Panc1 (cell line): ENCODE results near the gene PNMA6F. TPM values are rescaled to one million over a fixed set of nuclear protein-coding genes. Genes with fewer than 3 reads are reported as not detected.

Experiments used
- ATAC-seq: fragments of 200-7000 bp; cut with Tn5 transposase; 2 replicates; pipeline ENCODE4 v1.9.1; 2020; ENCODE audit warnings: mild to moderate bottlenecking, moderate library complexity
- BruUV-seq: library from RNA; stranded (reverse); fragments of 400-500 nt; replicated peaks from 2 replicates; lab custom pipeline; 2021; lab: Mats Ljungman, UMichigan
- CTCF ChIA-PET: fragments of 300-600 bp; sonication (Branson Sonifier 250); formaldehyde crosslinking; loops from one replicate; lab custom pipeline; 2022; ENCODE audit warnings: antibody characterized with exemption; lab: Charles Lee
- POLR2A ChIA-PET: fragments of 300-600 bp; sonication (Branson Sonifier 250); formaldehyde crosslinking; loops from one replicate; lab custom pipeline; 2022; ENCODE audit warnings: antibody characterized with exemption; lab: Charles Lee
- DNase-seq: peaks from one replicate; pipeline ENCODE4 v3.0.0-alpha.2; 2010; ENCODE audit warnings: low read depth, low spot score
- H3K27ac ChIP-seq: 2 replicates; pipeline ENCODE4 v1.5.1; 2011; ENCODE audit warnings: mild to moderate bottlenecking, low read length, inconsistent platforms
- H3K27me3 ChIP-seq: fragments of 200-500 bp; sonication (Bioruptor generic); 2 replicates; pipeline ENCODE4 v1.6.0; 2014; ENCODE audit warnings: low read length, inconsistent platforms; ENCODE audit not compliant: control insufficient read depth, insufficient read depth
- H3K36me3 ChIP-seq: fragments of 200-500 bp; sonication (Bioruptor generic); 2 replicates; pipeline ENCODE4 v1.5.1; 2014; ENCODE audit warnings: inconsistent platforms, mild to moderate bottlenecking, low read length, moderate library complexity; ENCODE audit not compliant: control insufficient read depth, insufficient read depth
- H3K4me1 ChIP-seq: 2 replicates; pipeline ENCODE4 v1.5.1; 2011; ENCODE audit warnings: inconsistent platforms, mild to moderate bottlenecking, low read length, moderate library complexity; ENCODE audit not compliant: control insufficient read depth, insufficient read depth
- H3K4me3 ChIP-seq, 2 experiments: 2 replicates each; pipeline ENCODE4 v1.5.1; 2011 to 2012; ENCODE audit warnings: low read depth in 2 of 2, low read length in 2 of 2, mild to moderate bottlenecking in 2 of 2, inconsistent platforms in 1 of 2, moderate library complexity in 1 of 2
- H3K9me3 ChIP-seq: fragments of 200-500 bp; sonication (Bioruptor generic); 2 replicates; pipeline ENCODE4 v1.5.1; 2014; ENCODE audit warnings: low read depth, mild to moderate bottlenecking, inconsistent platforms, low read length, moderate library complexity; ENCODE audit not compliant: control insufficient read depth, insufficient read depth
- POLR2AphosphoS5 ChIP-seq: IDR thresholded peaks from 2 replicates; pipeline ENCODE4 v1.6.1; 2012; ENCODE audit warnings: mild to moderate bottlenecking, low read depth, low read length, moderate library complexity
- SIN3A ChIP-seq: IDR thresholded peaks from 2 replicates; pipeline ENCODE4 v1.6.1; 2012; ENCODE audit warnings: low read depth, mild to moderate bottlenecking, low read length, moderate library complexity, borderline replicate concordance; ENCODE audit not compliant: insufficient read depth
- TCF7L2 ChIP-seq: IDR thresholded peaks from 2 replicates; pipeline ENCODE4 v1.6.1; 2011; ENCODE audit warnings: mild to moderate bottlenecking, low read depth, low read length, inconsistent platforms
- in situ Hi-C: cut with HindIII; loops from 2 replicates; pipeline ENCODE4 v1.10.0; 2016; ENCODE audit warnings: low sequenced_read_pairs, low pct_unique_long_range_greater_than_20kb
- intact Hi-C: fragments of 100-400 bp; cut with micrococcal nuclease; formaldehyde crosslinking; loops from one replicate; pipeline ENCODE4 v1.10.0; 2022; ENCODE audit not compliant: unreplicated experiment
- total RNA-seq: library from RNA; stranded (reverse); gene quantifications from one replicate; pipeline ENCODE4 v1.2.1, GENCODE V29; 2021; ENCODE audit not compliant: unreplicated experiment
- TF ChIP-seq, protein P1 (sequence below): fragments of 450-650 bp; IDR thresholded peaks from 2 replicates; pipeline ENCODE4 v1.5.1; 2017; ENCODE audit warnings: mild to moderate bottlenecking
- TF ChIP-seq, protein P2 (sequence below), 2 experiments: IDR thresholded peaks; 2 replicates each; pipeline ENCODE4 v1.6.1; 2011 to 2012; ENCODE audit warnings: low read depth in 2 of 2, control low read depth in 1 of 2, low read length in 1 of 2, mild to moderate bottlenecking in 1 of 2, moderate library complexity in 1 of 2; ENCODE audit not compliant: insufficient read depth in 1 of 2

Gene PNMA6F
- total RNA-seq, 1 experiment from 2014 or later: not detected

- in situ Hi-C loops: no loop called here
- no peak for TF ChIP-seq POLR2AphosphoS5
- TF ChIP-seq, protein P1, sequence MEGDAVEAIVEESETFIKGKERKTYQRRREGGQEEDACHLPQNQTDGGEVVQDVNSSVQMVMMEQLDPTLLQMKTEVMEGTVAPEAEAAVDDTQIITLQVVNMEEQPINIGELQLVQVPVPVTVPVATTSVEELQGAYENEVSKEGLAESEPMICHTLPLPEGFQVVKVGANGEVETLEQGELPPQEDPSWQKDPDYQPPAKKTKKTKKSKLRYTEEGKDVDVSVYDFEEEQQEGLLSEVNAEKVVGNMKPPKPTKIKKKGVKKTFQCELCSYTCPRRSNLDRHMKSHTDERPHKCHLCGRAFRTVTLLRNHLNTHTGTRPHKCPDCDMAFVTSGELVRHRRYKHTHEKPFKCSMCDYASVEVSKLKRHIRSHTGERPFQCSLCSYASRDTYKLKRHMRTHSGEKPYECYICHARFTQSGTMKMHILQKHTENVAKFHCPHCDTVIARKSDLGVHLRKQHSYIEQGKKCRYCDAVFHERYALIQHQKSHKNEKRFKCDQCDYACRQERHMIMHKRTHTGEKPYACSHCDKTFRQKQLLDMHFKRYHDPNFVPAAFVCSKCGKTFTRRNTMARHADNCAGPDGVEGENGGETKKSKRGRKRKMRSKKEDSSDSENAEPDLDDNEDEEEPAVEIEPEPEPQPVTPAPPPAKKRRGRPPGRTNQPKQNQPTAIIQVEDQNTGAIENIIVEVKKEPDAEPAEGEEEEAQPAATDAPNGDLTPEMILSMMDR: no peak
- no peak for TF ChIP-seq SIN3A
- TF ChIP-seq, protein P2, sequence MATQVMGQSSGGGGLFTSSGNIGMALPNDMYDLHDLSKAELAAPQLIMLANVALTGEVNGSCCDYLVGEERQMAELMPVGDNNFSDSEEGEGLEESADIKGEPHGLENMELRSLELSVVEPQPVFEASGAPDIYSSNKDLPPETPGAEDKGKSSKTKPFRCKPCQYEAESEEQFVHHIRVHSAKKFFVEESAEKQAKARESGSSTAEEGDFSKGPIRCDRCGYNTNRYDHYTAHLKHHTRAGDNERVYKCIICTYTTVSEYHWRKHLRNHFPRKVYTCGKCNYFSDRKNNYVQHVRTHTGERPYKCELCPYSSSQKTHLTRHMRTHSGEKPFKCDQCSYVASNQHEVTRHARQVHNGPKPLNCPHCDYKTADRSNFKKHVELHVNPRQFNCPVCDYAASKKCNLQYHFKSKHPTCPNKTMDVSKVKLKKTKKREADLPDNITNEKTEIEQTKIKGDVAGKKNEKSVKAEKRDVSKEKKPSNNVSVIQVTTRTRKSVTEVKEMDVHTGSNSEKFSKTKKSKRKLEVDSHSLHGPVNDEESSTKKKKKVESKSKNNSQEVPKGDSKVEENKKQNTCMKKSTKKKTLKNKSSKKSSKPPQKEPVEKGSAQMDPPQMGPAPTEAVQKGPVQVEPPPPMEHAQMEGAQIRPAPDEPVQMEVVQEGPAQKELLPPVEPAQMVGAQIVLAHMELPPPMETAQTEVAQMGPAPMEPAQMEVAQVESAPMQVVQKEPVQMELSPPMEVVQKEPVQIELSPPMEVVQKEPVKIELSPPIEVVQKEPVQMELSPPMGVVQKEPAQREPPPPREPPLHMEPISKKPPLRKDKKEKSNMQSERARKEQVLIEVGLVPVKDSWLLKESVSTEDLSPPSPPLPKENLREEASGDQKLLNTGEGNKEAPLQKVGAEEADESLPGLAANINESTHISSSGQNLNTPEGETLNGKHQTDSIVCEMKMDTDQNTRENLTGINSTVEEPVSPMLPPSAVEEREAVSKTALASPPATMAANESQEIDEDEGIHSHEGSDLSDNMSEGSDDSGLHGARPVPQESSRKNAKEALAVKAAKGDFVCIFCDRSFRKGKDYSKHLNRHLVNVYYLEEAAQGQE (IDR thresholded peaks at IDR 0.05; ENCODE audit: insufficient read depth in 1 of 2, low read depth in 2 of 2, low read length in 1 of 2): no peak
- ATAC-seq: peak; percentile 27; the same call in 1 of the 2 replicates
- no peak overlapping the region for H3K4me3 ChIP-seq
- H3K4me1 ChIP-seq: no peaks in the 10 kb centered on the region
- no TSS peak for BruUV-seq
- no peaks in the 10 kb centered on the region for H3K36me3 ChIP-seq
- no peak overlapping the region for H3K27ac ChIP-seq
- H3K9me3 ChIP-seq: no peaks in the 10 kb centered on the region
- no peak for DNase-seq
- ChIA-PET POLR2A (no interaction called here), CTCF (no interaction called here)
- intact Hi-C loops: no loop called here
- no peaks in the 10 kb centered on the region; the same call in none of the 2 replicates for H3K27me3 ChIP-seq
Measured at GRCh38 chrX:153319295-153320046, 2.1 kb downstream of the PNMA6F start.

DNA sequence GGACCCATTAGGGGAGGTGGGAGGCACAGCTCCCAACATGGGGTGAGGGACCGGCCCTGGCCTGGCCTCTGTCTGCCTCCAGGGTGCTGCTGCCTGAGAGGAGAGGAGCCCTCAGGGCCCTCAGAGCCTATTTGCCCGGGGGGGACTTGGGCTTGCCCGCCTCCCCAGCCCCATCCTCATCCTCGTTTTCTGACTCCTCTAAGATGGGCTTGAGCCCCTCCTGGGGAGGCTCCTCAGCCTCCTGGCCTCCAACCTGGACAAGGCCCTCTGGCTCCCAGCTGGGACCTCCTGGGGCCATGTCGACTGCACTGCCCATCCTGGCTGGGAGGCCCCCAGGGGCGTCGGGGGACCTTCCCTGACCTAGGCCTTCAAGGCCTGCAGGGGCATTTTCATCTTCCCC is 2.8 kb downstream of the PNMA6F start:
- ChIA-PET POLR2A (no interaction called here), CTCF (no interaction called here)
- in situ Hi-C loops (no loop called here), intact Hi-C loops (no loop called here)
- BruUV-seq: no TSS peak
- Histone ChIP-seq H3K27me3 (no peaks in the 10 kb centered on the region; the same call in none of the 2 replicates), H3K27ac (no peak overlapping the region), H3K4me1 (no peaks in the 10 kb centered on the region), H3K9me3 (no peaks in the 10 kb centered on the region), H3K36me3 (no peaks in the 10 kb centered on the region), H3K4me3 (no peak overlapping the region)
- DNase-seq (no peak), ATAC-seq (no peak)
- TF ChIP-seq, protein P1: no peak
- no peak for TF ChIP-seq POLR2AphosphoS5
- TF ChIP-seq, protein P2 (IDR thresholded peaks at IDR 0.05; ENCODE audit: insufficient read depth in 1 of 2, low read depth in 2 of 2, low read length in 1 of 2): no peak
- TF ChIP-seq TCF7L2: no peak
- TF ChIP-seq SIN3A: no peak
